Fibroblast of skin of right biceps (primary cell): ENCODE results near the gene FBRS.
"Not testable (repeated sequence)": the region's sequence is repeated elsewhere in the genome, so short reads cannot be mapped to it uniquely, and the experiment has no call there.

Experiments used
- DNase-seq: peaks from one replicate; pipeline ENCODE4 v3.0.0-alpha.2; 2013

Gene FBRS

GRCh38 chr16:30657866-30658730 lies at the start of gene FBRS:
Gene FBRS (plus strand): TSS chr16:30658431. CDS start chr16:30659519, 1,088 bp downstream.
- DNase-seq, result peak; percentile 100

DNA sequence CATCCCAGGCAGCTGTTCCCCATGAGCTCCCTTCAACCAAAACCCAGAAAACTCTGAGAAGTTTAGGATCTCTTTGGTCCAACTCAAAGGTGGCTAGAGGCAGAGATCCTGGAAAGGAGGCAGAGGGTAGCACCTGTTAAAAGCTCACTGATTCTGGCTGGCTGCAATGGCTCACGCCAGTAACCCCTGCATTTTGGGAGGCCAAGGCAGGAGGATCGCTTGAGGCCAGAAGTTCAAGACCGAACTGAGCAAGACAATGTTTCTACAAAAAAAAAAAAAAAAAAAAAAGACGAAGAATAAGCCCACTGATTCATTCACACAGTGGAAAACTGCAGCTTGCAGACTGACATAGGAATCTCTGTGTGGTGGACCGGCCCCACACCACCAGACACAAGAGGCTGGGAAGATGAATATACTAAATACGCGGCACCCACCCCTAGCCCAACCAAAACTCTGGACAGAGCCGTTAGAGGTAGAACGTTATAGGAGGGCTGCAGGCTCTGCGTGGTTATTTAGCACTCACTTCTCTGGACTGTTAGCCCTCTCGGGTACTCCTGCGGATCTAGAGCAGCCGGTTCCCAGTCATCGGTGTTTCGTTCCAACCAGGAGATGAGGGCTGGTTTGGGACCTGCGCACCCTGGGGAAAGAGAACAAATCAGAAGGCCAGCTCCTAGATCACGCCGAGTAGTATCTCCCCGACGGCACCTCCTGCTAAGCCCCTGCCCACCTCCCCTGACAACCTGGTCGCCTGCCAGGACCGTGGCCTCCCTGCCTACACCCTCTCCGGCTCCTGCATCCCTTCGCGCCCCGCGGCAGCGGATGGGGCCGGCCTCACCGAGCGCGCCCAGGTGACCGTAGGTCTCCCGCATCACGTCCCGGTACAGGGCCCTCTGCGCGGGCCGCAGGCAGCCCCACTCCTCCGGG lies 49.0 kb upstream of the FBRS start:
- DNase-seq, result peak; percentile 52

- peak; percentile 98 for DNase-seq
Measured at GRCh38 chr16:30609926-30610839, 48.0 kb upstream of the FBRS start, which contains the start of gene ZNF689. Gene ZNF689 (minus strand): TSS chr16:30610389. CDS start chr16:30610041, 348 bp downstream.

GRCh38 chr16:30615358-30616091 lies 42.7 kb upstream of the FBRS start:
- no peak for DNase-seq

DNA sequence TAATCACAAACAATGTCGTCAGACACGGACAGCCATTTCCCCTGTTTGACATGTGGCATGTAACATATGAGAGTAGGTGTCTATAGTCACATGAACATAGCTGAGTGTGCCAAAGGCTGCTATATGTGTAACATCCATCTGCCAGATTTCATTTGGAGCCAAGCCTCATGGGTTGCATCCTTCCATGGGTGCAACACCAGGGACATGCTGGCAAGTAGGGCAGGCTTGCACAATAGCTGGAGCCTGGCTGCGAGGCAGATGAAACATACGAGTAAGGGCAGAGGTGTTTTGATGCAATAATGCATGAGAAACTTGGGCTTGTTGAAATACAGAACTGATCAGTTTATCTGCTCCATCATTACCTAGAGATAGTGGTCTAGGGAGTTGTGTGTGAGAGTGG lies 39.0 kb upstream of the FBRS start:
- no peak for DNase-seq

DNA sequence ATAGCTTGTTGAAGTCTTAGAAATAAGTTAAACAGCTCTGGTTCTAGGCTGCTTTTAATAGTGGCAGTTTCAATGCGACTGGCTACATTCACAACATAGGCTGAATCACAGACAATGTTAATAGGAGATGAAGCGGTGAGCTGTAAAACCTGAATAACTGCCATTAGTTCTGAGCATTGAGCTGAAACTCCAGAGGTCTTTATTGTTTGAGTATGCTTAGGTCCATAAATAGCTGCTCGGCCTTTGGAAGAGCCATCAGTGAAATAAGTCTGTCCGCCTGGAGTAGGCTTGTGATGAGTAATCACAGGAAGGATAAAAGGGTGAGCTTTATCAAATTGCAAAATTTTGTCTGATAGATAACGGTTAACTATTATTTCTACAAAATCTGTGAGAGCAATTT lies 38.6 kb upstream of the FBRS start:
- DNase-seq, result no peak

DNA sequence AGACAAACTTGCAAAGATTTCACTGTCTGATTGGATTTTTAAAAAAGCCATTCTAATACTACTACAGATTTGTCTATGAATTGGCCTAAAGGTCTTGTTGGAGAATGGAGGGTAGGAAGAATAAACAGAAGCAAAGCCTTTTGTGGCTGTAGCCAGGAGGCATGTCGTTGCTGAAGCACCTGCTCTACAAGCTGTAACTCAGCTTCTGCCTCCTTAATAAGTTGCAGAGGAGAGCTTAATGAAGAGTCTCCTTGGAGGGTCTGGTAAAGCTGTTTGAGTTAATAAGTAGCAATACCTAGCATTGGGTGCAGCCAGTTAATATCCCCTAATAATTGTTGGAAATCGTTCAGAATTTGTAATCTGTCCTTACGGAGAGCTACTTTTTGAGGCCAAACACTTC lies 38.1 kb upstream of the FBRS start:
- DNase-seq, result no peak

- DNase-seq, result peak; percentile 79
Measured at GRCh38 chr16:30621765-30622164, 36.5 kb upstream of the FBRS start.

DNA sequence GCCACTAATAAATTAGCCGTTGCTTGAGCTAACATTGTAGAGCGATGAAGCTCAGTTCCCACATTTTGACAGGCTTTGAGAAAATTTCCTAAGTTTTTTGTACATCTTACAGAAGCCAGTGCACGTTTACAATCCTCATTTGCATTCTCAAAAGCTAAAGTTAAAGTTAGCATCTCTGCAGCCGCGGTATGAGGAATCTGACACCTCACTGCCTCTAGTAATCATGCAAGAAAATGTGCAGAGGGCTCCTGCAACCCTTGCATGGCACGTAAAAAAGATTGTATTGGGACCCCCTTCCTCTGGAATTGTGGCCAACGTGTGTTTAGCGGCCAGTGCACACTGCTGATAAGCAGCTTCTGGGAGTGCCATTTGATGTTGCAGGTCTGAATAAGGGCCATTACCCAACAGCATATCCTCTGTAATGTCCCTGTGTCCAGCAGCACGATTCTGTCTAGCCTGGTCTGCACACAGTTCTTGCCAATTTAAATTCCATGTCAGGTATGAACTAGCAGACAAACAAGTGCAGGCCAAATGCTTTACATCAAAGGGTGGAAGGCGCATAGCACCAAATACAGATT lies 35.7 kb upstream of the FBRS start:
- no peak for DNase-seq

GRCh38 chr16:30623536-30624283 lies 34.5 kb upstream of the FBRS start:
- DNase-seq, result no peak

GRCh38 chr16:30626236-30626635 lies 32.0 kb upstream of the FBRS start:
- DNase-seq, result no peak

DNA sequence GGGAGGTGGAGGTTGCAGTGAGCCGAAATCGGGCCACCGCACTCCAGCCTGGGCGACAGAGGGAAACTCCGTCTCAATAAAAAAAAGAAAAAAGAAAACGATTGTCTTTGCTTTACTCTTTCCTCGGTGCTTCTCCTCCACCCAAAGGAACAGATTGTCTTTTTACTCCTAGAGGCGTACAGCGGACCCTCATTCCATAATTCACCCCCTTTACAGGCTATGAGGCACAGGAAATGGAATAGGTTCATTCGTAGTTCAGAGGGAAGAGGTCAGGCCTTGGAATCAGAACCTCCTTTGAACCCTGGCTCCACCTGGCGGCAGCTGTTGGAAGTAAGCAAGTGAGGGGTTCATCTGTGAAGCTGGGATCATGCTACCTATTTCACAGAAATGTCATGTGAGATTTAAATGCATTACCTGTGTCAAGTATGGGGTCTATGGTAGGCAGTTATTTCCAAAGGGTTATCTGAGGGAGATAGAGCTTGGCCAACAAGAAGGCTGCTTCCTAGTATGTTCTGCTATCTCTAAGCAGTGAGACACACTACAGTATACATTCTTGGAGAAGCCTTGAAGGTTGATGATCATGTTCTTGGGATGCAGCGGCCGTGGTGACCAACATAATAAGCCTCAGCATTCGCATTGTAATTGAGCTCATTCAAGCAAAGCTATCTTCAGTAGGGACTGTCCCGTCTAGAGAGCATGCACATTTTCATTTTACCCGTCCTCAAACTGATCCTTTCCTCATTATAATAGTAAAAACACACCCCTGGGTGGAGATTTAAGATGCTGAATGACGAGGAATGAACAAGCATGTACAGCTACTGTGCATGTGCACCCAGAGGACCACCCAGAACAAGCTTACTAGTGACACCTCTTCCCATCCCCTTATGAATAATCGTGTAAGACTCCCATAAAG lies 29.3 kb upstream of the FBRS start:
- peak; percentile 69 for DNase-seq

GRCh38 chr16:30632454-30632853 lies 25.8 kb upstream of the FBRS start:
- not testable (repeated sequence) for DNase-seq

DNA sequence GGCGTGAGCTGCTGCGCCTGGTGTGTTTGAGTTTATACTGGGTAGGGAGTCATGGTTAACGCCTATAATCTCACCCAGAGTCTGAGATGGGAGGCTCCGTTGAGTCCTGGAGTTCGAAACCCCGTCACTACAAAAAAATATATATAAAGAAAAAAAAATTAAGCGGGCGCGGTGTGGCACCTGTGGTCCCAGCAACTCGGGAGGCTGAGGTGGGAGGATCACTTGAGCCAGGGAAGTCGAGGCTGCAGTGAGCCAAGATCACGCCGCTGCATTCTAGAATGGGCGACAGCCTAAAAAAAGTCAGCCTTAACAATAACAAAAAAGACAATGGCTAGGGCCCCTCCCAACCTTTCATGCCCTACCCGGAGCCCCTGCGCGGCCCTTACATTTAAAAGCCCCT lies 24.7 kb upstream of the FBRS start:
- no peak for DNase-seq

DNA sequence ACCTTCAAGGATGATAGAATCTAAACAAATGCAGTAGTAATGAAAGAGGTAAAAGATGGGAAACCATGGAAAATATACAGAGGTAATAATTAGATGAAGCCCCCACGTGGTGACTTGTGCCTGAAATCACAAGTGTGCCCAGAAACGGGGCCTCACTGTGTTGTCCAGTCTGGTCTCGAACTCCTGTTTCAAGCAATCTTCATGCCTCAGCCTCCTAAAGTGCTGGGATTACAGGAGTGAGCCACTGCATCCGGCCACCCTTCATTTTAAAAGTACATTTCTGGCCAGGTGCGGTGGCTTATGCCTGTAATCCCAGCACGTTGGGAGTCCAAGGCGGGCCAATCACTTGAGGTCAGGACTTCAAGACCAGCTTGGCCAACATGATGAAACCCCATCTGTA lies 21.6 kb upstream of the FBRS start:
- no peak for DNase-seq

GRCh38 chr16:30637139-30637538 lies 21.1 kb upstream of the FBRS start:
- DNase-seq, result not testable (repeated sequence)

DNA sequence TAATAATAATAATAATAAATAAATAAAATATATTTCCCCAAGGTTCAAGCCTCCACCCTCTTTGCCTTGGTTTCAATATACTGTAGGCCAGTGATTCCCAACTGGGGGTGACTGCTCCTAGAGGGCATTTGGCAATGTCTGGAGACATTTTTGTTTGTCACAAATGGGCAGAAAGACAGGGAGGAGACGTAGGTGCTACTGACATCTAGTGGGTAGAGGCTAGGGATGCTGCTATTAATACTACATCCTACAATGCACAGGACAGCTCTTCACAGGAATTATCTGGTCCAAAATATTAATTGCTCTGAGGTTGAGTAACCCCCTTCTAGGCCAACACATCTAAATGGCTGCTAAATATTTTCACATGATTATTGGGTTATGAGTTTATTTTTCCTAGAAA lies 20.3 kb upstream of the FBRS start:
- DNase-seq, result peak; percentile 59

- no peak for DNase-seq
Measured at GRCh38 chr16:30641378-30641982, 16.8 kb upstream of the FBRS start.

DNA sequence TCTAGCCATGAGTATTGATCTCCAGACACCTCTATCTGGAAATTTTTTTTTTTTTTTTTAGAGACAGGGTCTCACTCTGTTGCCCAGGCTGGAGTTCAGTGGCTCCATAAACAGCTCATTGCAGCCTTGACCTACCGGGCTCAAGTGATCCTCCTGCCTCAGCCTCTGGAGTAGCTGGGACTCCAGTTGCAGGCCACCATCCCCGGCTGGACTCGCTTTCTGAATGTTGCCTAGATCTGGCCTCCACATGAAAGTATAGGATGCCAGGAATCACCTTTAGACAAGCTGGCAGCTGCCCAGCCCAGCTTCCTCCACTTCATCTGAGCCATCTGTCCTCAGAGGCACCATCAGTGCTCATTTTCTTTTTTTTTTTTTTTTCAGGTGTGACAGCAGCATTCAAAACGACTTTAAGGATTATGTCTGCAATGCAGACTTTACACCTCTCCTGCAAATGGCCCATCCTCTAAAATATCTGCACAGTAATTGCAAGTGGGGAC lies 13.8 kb upstream of the FBRS start:
- no peak for DNase-seq
